AG09319 (cell line): ENCODE measurements around the gene KCNN3.

ENCODE experiments used
- DNase-seq: peaks from one replicate; pipeline ENCODE4 v3.0.0-alpha.2; 2010; ENCODE audit warnings: low read depth; ENCODE audit errors: extremely low read depth
- TF ChIP-seq, protein P1 (sequence below): IDR thresholded peaks from 2 replicates; pipeline ENCODE4 v1.5.1; 2011; ENCODE audit warnings: low read depth, mild to moderate bottlenecking, inconsistent platforms, low read length, moderate library complexity

Gene KCNN3

DNA sequence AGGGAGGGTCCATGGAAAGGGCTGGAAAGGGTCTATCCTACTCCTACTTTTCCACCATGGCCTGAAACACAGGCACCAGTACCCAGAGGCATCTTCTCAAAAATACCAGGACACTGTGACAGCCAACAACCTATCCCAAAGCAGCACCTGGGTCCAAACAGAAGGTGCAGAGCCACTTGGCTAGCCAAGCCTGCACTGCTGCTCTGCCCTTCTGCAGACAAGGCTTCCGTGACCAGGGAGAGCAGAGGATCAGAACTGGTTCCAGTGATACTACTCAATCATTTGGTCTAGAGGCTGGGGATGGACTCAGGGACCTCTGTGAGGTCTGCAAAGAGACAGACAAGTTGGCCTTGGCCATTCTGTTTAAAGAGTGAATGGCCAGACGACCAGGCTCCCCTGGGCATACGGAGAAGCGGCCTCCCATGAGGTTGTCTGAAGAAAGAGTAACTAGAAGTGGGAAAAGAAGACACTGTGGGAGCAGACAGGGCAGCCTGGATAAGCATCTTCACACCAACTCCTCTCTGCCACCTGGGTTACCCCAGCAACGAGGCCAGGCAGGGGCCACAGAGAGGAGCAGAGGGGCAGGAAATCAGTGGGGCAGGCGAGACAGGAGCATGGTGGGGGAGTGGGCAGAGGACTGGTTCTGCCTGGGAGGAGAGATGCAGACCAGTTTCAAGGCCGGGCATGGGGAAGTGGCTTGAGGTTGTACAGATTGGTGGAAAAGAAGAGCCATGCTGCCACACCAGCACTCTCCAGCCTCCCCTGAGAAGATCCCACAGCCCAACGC, 5.7 kb downstream of the KCNN3 start:
- TF ChIP-seq, protein P1, sequence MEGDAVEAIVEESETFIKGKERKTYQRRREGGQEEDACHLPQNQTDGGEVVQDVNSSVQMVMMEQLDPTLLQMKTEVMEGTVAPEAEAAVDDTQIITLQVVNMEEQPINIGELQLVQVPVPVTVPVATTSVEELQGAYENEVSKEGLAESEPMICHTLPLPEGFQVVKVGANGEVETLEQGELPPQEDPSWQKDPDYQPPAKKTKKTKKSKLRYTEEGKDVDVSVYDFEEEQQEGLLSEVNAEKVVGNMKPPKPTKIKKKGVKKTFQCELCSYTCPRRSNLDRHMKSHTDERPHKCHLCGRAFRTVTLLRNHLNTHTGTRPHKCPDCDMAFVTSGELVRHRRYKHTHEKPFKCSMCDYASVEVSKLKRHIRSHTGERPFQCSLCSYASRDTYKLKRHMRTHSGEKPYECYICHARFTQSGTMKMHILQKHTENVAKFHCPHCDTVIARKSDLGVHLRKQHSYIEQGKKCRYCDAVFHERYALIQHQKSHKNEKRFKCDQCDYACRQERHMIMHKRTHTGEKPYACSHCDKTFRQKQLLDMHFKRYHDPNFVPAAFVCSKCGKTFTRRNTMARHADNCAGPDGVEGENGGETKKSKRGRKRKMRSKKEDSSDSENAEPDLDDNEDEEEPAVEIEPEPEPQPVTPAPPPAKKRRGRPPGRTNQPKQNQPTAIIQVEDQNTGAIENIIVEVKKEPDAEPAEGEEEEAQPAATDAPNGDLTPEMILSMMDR, result no peak
- DNase-seq, result no peak

DNA sequence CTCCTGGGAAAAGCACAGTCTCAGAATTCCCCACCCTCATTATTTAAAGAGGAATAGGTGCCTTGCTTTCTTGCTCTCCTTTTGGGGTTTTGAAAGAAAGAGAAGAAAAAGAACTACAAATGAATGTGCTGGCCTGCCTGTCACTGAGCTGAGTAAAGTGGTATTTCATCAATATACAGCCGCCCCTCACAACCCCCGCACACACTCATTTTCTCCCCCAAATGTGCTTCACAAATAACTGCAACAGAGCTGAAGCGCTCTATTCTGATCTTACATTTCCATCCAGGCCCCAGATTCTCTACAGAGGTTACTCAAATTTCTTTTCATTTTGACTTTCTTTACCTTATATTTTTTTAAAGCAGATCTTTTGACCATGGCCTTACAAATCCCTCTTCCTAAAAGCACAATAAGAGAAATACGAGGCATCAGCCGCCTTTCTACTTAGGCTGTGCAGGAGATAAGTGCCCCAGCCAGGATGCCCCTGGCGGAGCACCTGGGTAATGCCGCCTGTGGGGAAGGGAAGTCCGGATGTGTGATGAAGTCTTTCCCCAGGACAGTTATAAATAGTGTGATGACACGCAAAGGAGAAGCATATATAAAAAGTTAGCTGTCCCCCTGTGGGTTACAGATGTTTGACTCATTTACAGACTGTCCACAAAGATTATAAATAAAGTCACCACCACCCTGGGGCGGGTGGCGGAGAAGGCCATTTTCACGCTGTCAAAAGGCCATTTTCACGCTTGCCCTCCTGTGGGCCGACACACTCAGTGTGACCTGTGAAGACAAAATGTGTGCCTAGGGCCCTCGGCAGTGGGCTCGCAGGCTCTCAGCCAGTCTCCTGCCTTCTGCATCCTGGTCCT, 6.5 kb downstream of the KCNN3 start:
- TF ChIP-seq, protein P1, result no peak; the same call in 1 of the 2 replicates

DNA sequence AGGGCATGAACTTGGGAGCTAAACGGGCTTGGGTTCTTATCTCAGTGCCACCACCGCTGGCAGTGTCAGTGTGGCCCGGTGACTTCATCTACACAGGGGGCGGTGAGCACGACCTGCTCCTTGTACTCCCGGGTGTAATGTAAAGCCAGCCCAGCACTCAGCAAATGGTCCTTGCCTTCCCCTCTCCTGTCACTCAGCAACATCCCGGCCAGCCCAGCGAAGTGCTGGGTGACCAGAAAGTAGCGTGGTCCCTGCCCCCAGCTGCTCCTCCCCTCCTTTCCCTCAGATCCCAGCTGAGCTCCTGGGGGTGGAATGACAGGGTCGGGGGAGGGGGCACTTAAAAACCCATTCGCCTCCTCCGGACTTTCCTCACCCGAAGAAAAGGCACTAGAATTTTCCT, 7.2 kb downstream of the KCNN3 start:
- no peak for DNase-seq
- TF ChIP-seq, protein P1, result no peak

More for the DNA sequence above, 6.5 kb downstream of the KCNN3 start:
- no peak for DNase-seq

DNA sequence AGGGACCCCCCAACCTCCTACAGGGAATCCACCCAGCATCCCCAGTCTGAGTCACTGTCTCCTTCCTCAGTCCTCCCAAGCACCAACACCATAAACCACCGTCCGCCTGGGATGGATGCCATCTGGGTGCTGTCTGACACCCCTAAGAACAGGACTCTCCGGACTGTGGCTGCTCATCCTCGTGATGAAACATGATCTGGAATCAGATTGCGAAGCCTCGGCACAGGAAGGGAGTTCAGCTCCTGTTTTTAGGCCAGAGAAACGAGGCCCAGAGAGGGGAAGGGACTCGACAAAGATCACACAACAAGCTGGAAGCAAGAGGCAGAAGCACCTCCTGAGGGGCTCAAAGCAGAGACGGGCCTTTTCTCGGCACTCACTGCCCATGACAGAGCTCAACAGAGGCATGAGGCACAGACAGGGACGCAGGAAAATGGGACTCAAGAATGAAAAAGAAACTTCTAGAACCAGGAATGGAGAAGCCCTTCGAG, 8.4 kb downstream of the KCNN3 start:
- TF ChIP-seq, protein P1, result no peak
- no peak for DNase-seq

DNA sequence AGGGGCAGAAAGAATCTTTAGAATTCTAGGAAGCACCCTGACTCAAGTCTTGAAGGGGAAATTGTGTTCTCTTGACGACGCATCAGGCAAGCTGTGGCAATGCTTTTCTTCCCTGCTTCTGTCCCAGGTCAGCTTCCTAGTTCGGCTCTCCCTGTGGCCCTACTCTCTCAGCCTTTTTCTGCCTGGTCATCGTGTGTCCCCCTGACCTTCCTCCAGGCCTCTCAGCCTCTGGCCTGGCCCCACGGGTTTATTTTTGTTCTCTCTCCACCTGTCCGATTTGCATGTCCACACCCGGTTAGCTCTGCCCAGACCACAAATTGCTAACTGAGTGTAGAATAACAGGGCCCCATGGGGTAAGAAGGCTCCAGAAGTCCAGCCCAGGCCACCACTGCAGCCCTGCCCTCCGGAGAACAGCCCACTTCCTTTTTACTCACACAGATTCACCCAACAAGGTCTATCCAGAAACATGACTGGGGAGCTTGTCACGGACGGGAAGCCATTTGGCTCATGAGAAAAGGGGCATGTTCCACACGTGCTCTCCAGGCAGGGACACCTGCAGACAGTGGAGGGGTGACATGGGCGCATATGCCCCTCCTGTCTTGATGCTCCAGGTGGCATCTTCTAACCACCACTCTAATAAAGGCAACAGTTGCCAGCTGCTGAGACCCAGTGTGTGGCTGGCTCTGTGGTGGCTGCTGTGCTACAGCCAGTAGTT, 9.8 kb downstream of the KCNN3 start:
- TF ChIP-seq, protein P1, result no peak
- no peak for DNase-seq

DNA sequence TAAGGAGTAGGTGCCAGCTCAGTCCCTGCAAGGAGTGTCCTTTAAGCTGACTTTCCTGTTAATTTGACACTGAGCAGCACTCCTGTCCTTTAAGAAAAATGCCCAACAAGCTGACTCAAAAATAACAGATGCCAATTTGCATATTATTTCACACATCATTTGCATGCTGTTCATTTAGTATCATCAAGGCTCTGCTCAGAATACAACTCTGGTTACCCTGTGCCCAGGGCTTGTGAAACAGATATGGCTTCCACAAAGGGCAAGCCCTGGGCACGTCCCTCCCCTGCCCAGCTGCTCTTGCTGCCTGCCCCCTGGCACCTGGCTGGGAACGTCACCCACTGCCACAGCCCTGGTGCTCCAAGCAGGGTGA, 10.3 kb downstream of the KCNN3 start:
- no peak for DNase-seq
- TF ChIP-seq, protein P1, result no peak
